Hematopoietic multipotent progenitor cell treated with erythropoietin and hydrocortisone succinate and interleukin-3 and kit ligand, for 17 days (in vitro differentiated cells): ENCODE data around the gene LIPI.
"Not testable (repeated sequence)": the region's sequence is repeated elsewhere in the genome, so short reads cannot be mapped to it uniquely, and the experiment has no call there.

ENCODE experiments used
- DNase-seq: peaks from one replicate; pipeline ENCODE4 v3.0.0-alpha.2; 2015; ENCODE audit warnings: low spot score

The LIPI gene

DNA sequence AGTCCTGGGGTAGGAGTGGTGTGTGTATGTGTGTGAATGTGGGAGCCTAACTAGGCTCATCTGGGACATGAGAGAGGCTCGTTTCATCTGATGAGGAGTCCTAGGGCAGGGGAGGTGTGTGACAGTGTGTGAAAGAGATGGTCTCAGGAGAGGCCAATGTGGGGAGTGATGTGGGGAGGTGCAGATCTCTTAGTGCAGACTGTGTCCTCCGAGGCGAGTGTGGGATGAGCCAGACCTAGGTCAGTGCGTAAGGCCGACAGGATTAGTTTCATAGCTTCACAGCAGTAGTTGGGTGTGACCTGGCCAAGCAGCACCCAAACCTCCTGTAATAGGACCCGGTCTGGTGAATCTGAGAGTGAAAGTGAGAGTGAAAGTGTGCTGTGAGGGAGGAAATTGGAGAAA, 94.7 kb downstream of the LIPI start:
- DNase-seq, result no peak

DNA sequence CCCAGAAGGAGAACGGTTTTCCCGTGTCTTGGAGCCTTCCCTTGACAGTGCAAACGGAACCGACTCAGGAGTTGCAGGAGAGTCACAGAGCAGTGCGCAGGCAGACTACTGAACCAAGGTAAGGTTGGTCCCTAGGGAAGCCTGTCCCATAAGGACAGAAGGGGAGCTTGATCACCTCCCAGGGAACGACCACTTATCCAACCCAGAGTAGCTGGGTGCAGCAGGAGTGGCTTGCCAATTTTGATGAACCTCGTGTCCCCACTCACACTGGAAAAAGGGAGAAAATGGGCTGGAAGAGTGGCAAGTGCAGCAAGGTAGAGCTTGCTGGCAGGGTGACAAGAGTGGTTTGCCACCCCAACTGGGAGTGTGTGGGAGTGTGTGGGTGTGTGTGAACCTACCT, 95.1 kb downstream of the LIPI start:
- no peak for DNase-seq

DNA sequence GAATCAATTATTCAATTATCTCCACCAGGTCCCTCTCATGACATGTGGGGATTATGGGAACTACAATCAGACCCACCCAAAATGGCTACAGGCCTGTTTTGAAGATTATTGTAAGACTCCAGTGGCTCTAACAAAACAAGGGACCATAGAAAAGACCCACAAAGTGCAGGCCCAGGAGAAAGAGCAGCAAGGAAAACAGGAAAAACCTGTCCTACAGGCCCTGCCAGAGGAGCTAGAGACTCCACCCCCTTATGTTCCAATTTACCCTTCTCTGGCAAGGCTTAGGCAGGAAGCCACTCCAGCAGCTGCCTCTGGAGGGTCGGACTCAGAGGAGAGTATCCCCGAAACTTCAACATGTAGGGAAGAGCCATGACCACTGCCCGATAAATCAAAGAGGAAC, 96.5 kb downstream of the LIPI start:
- DNase-seq, result no peak

DNA sequence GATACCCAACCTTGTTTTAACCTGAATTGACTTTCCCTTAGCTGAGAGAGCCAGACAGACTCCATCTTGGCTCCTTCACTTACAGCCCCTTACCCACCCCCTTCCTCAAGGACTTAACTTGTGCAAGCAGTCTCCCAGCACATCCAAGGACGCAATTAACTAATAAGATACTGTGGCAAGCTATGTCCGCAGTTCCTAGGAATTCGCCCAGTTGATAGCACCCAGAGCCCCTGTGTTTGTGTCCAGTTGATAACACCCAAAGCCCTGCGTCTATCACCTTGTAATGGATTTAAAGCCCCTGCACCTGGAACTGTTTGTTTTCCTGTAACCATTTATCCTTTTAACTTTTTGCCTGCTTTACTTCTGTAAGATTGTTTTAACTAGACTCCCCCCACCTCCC, 106.2 kb downstream of the LIPI start:
- not testable (repeated sequence) for DNase-seq

DNA sequence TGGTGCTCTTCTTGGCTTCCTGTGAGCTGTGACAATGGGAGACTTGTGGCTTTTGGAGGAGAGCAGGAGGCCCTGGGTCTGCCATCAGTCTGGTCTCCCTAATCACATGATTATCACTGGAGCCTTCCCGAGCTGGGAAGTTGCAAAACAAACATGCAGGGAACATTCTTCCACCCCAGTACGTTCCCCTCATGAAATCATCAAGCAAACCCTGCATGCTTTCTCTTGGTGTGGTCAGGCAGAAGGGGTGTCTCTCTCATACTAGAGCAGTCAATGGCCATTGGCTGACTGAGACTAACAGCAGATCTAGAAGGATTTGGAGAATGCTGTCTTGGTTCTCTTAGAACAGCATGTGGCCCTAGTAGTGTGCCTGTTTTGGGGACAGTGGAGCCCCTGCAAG, 111.2 kb downstream of the LIPI start:
- no peak for DNase-seq

DNA sequence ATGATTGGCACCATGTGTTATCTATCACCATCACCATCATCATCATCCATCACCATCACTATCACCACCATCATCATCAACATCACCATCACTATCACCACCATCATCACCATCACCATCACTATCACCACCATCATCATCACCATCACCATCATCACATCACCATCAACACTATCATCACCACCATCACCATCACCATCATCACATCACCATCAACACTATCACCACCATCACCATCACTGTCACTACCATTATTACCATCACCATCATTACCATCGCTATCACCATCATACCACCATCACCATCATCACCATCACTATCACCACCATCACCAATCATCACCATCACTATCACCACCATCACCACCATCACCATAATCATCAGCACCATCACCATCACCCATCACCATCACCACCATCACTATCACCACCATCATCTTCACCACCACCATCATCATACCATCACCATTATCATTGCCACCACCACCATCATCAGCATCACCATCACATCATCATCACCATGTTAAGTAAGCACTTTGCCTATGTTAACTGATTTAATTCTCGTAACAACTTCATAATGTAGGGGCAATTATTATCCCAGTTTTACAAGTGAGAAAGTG, 112.8 kb downstream of the LIPI start:
- DNase-seq, result no peak

DNA sequence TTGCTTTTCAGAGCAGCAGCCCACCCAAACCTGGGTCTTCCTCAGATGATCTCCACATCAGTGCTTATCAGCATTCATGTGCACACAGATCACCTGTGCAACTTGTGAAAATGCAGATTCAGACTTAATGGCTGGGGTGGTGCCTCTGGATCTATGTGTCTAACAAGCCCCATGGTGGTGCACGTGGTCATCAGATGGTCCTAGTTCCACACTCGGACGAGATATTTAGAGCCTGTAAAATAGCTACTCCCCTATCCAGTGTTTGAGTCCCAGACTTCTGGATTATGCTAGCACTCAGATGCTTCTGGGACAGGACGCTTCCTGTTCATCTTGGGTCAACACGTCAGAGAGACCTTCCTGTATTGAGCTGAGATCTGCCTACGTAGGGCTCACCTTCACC, 114.2 kb downstream of the LIPI start:
- no peak for DNase-seq

DNA sequence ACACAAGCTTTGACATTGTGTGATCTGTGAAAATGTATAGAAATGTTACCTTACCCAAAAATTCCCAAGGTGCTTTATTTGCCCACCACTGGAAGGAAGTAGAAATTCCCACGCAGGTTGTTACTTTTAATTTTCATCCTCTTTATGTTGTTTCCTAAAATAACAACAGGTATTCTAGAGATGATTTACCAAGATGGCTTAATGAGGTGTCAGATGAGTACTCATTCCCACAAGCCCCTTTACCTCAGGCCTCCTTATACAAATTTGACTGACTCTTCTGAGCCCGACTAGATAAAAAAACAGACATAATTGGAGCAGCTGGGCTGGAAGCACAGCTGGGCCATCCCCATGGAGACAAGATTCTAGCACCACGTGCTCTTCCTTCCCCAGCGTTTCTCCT, 114.6 kb downstream of the LIPI start:
- DNase-seq, result no peak

DNA sequence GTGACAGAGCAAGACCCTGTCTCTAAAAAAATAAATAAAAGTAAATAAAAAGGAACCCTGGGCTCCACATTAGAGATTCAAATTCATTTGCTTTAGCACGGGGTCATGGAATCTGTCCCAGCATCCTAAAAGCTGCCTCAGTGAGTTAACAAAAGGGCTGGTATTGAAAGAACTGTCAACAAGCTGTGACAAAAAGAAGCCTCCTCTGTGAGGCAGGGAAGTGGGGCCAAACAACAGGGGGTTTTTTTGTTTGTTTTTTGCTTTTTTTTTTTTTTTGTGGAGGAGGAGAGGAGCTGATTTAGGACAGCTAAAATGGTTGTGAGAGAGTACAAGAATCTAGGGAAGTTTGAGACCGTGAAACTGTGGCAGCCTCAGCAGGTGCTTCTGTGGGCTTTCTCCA, 115.7 kb downstream of the LIPI start:
- no peak for DNase-seq

DNA sequence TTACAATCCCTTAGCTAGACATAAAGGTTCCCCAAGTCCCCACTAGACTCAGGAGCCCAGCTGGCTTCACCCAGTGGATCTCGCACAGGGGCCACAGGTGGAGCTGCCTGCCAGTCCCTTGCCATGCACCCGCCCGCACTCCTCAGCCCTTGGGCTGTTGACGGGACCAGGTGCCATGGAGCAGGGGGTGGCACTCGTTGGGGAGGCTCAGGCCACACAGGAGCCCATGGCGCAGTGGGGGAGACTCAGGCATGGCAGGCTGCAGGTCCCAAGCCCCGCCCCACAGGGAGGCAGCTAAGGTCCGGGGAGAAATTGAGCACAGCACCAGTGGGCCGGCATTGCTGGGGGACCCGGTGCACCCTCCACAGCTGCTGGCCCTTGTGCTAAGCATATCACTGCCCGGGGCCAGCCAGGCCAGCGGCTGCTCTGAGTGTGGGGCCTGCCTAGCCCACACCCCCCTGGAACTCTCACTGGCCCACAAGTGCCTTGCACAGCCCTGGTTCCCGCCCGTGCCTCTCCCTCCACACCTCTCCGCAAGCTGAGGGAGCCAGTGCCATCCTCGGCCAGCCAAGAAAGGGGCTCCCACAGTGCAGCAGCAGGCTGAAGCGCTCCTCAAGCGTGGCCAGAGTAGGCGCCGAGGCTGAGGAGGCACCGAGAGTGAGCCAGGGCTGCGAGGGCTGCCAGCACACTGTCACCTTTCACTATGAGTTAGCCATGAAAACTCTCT, 117.8 kb downstream of the LIPI start:
- no peak for DNase-seq

DNA sequence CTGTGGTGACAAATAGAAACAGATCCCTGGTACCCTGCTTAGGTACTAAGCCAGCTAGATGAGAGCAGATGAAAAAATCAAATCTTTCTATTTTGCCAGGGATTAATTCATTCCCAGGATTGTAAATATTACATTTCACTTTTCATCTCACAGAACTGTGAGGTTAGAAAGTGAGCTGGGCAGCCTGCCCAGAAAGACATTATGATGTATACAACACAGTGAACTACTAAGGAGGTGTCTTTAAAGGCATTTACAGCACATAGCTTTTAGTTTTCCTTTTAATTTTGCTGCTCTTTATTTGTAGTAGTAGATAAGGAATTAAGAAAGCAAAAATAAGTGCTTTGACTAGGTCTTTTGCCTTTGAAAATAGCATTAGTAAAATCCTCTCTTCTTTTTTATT, 120.6 kb downstream of the LIPI start:
- DNase-seq, result not testable (repeated sequence)

DNA sequence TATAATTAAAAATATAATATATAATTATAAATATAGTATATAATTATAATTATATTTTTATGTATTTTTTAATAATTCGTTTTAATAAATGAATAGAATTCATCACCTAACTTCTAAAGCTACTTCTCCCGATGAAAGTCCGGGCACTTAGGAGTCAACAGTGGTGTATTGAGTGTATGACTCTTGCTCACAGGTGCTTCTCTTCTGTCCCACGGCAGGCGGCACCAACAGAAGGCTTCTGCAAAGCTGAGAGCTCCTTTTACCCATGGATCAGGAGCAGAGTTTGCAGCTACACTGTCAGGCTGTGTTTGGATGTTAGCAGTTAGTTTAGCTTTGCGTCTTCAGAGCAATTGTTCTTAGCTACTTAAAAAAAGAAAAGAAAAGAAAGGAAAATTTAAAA, 122.4 kb downstream of the LIPI start:
- no peak for DNase-seq

DNA sequence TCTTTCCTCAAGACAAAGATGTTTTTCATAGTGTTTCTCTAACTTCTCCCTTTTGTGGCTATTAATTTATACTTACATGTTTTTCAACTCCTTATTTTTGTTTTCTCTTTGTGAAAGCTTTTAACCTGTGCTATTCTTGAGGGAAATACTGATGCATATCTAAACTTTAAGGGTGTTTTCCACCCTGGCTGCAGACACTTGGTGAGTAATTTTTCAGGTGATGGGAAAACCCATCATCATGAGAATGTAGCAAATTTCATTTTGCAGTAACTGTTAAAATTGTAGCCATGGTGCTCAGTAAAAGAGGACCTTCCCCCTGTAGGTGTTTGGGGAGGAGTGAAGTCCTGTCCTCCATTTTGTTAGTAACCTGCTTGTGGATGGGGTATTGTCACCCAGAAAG, 124.2 kb downstream of the LIPI start:
- DNase-seq, result no peak

DNA sequence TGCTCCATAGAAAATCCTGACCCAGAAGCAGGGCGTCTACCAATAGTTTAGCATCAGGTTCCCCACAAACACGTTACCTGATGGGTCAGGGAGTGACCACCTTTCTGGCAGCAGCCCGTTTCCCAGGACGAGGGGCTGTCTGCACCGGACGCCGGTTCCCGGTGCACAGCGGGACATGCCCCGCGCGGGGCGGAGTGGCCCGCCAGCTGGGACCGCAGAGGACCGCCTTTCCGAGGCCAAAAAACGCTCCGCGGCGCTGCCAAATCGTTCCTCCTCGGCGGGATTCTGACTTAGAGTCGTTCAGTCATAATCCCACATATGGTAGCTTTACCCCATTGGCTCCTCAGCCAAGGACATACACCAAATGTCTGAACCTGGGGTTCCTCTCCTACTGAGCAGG, 126.1 kb downstream of the LIPI start:
- no peak for DNase-seq

DNA sequence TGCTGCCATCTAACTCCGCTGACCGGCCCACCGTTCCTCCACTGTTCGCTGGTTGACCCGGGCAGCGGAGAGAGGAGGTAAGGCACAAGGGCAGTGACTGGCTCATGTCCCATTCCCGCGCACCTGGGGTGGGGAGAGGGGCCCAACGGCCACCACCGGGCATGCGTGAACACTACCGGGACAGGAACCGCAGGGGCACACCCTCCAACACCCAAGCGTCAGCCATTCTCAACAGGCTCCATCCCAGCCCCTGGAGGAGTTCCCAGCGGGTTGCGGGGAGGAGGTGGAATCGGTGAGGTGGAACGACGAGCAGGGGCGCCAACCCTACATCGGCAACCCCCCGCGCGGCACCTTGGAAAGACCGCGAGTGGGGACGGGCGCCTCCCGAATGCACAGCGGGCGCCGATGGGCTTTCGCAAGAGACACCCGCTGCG, 126.7 kb downstream of the LIPI start:
- DNase-seq, result no peak

DNA sequence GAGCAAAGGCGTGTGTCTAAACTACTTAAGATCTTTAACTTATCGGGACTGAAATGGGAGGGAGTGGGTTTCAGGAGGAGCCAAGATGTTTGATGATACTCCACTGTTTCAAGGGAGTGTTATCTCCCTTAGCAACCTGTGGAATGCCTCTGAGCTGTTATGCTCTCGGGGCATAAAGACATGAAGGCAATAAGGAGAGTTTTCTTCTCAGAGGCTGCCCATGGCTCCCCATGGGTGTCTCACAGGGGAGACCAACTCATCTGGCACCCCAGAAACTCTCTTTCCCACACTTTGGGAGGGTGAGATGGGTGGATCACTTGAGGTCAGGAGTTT, 130.0 kb downstream of the LIPI start:
- DNase-seq, result no peak

DNA sequence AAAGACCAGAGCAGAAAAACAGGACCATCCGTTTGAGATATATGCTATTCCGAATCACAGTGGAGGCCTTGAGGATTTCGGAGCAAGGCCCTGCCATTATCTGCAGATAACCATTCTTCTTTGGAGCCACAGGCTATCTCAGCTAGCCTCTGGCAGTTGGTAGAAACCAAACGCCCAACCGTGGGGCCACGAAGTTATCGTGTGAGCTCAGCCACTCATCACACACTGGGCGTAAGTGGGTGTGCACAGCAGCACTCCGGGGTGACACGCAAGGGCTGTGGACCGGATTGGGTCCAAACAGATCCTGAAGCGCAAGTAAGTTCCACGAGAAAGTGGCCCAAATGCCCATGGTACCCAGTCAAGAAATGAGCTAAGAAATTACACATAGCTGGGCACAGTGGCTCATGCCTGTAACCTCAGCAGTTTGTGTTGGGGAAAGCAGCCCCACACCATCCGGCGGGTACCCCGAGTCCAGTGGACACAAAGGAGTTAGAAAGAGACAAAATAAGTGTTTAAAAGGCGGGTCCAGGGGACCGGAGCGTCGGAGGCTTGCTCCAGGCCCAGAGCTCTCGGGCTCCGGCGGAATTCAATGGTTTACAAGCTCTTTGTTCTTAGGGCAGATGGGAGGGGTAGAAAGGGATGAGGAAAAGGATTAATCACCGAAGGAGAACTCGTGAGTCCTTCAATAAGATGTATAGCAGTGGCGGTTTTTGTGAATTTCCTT, 130.6 kb downstream of the LIPI start:
- no peak for DNase-seq

DNA sequence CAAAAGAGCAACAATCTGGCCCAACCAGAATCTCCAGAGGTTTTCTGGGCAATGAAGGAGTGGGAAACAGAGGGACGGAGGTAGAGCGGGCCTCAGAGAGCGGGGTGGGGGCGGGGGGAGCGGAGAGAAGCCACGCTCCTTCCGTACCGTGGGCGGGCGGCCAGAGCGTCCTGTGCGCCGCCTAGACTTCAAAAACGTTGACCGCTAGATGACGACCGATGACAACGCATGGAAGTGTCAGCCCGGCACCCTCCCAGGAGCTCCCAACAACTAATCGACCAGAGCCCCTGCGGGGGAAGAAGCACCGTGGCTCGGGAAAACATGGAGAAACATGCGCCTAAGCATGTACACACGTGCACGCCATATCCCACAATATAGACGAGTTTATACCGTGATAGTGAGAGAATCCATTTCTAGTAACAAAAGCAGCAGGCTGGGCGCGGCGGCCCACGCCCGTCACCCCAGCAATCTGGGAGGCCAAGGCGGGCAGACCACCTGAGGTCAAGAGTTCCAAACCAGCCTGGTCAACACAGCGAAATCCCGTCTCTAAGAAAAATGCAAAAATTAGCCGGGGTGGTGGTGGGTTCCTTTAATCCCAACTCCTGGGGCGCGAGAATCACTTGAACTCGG, 131.9 kb downstream of the LIPI start:
- DNase-seq, result no peak

DNA sequence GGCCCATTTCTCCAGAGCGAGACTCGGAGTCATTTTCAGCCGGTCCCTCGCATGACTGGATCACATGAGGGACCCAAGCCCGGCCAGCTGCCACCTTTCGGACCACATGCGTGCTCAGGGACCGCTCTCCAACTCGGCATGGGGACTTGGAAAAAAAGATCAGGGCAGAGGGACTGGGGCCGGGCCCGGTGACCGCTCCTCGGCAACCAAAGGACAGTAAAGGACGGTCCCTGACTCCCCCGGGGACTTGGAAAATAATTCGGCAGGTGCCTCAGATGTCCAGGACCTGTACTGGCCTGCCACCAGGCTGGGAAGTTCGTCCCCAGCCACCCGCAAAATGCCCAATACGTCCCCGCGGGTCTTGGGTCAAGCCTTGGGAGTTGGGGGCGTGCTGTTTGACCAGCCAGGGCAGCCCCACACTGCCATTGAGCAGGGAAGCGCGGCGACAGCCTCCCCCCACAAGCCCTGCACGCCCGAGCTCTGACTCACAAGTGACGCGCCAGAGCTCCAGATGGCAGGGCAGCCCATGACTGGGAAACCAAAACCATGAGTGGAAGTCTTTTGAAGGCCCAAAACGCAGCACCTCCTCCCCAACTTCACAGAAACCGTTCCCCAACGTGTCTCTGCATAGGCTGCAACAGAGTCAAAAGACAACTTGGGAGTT, 134.5 kb downstream of the LIPI start:
- DNase-seq, result no peak

DNA sequence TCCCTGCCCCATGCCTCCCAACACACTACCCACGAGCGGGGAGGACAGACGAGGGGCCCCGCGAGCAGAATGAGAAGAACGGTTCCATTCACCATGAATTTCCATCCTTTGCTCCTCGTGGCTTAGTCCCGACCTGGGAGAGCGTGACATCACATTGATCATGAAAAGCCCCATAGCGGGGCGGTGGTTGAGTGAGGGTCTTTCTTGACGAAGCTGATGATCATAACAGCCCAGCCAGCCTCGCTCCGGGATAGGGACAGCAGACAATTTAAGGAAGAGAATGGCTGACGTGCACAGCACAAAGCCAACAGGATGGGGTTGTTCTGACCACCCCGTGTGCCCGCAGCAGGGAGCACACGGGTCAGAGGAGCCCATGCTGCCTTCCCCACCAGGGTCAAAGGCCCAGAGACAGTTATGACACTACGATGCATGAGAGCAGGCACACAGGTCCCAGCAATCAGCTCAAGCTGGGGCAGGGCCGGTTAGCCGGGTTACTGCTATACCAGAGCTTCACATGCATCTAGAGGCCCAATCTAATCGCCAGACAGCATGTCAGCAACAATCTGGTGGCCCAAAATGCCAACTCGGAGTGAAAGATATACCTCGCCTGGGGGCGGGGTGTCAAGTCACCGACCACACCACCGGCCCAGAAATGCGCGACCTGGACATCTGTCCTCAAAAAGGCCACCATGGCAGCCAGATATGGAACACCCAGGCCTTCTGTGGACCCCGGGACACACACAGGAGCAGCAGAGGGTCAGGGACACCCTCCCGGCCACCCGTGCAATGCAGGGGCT, 135.2 kb downstream of the LIPI start:
- no peak for DNase-seq

DNA sequence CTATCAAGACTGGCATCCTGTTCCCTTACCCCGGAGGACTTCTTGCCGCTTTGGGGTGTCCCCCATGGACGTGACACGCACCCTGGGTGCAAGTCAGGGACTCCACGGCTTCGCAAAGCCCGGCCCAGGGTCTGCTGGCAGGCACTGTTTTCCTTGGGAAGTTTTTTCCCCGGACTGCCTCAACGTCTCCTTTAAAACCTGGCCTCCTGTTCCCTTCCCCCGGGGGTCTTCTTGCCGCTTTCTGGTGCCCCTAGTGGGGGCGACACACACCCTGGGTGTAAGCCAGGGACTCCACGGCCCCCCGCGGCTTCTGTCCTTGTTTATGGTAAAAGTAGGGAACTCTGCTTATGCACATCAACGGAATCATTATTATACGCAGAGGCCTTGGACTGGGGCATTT, 136.6 kb downstream of the LIPI start:
- DNase-seq, result no peak

DNA sequence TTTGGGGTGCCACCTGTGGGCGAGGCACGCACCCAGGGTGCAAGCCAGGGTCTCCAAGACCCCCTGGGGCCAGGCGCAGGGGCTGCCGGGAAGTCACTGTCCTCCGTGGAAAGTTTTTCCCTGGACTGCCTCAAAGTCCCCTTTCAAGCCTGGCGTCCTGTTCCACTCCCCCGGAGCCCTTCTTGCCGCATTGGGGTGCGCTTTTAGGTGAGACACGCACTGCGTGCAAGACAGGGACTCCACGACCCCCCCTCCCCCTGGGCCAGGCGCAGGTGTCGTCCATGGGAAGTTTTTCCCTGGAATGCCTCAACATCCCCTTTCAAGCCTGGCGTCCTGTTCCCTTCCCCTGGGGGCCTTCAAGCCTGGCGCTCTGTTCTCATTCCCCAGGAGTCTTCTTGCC, 137.1 kb downstream of the LIPI start:
- DNase-seq, result no peak
